Measurements from ENCODE around the gene GRIN2C.

- no peak for TF ChIP-seq CTCF (IDR thresholded peaks at IDR 0.05; ENCODE audit: borderline replicate concordance, extremely low read depth, low read length, poor library complexity, severe bottlenecking)
- no peak for TF ChIP-seq EZH2 (IDR thresholded peaks at IDR 0.05; ENCODE audit: borderline replicate concordance, low read depth, low read length, severe bottlenecking)
Observed at GRCh38 chr17:74868908-74869255, 9.2 kb upstream of the GRIN2C start.

All from DND-41 (cell line).